CD14-positive monocyte (primary cell): ENCODE data around the gene ZNF582. TPM values are rescaled to one million over a fixed set of nuclear protein-coding genes. Genes with fewer than 3 reads are reported as not detected.

Source experiments
- DNase-seq, 3 donors: peaks; one replicate each; pipeline ENCODE4 v3.0.0-alpha.2; 2011 to 2022
- H2AFZ ChIP-seq: 2 replicates; pipeline ENCODE4 v1.6.0; 2012; ENCODE audit warnings: mild to moderate bottlenecking, low read depth, low read length, inconsistent platforms; ENCODE audit not compliant: insufficient read depth, poor library complexity, severe bottlenecking
- H3K27ac ChIP-seq, 2 donors: 1 replicate in 1 of 2; 2 replicates in 1 of 2; pipeline ENCODE4 v1.5.1; 2012 to 2013; ENCODE audit warnings: low read length in 2 of 2, control low read depth in 1 of 2, inconsistent platforms in 1 of 2, low read depth in 1 of 2, mild to moderate bottlenecking in 1 of 2
- H3K27me3 ChIP-seq, 2 donors: one replicate each; pipeline versions ENCODE4 v1.6.0 to v1.6.1; 2011 to 2013; ENCODE audit warnings: low read length in 2 of 2; ENCODE audit not compliant: control insufficient read depth in 2 of 2, insufficient read depth in 2 of 2
- H3K36me3 ChIP-seq, 2 donors: replicated peaks in 1 of 2; 1 replicate in 1 of 2; 2 replicates in 1 of 2; pipeline versions ENCODE4 v1.5.1 to v1.6.1; 2012 to 2013; ENCODE audit warnings: low read length in 2 of 2, control low read depth in 1 of 2, inconsistent platforms in 1 of 2, mild to moderate bottlenecking in 1 of 2; ENCODE audit not compliant: insufficient read depth in 2 of 2, control insufficient read depth in 1 of 2
- H3K4me1 ChIP-seq, 2 donors: 1 replicate in 1 of 2; 2 replicates in 1 of 2; pipeline versions ENCODE4 v1.5.1 to v1.6.1; 2012 to 2013; ENCODE audit warnings: low read length in 2 of 2, control low read depth in 1 of 2, inconsistent platforms in 1 of 2, mild to moderate bottlenecking in 1 of 2, moderate library complexity in 1 of 2; ENCODE audit not compliant: insufficient read depth in 2 of 2, control insufficient read depth in 1 of 2
- H3K4me2 ChIP-seq: replicated peaks from 2 replicates; pipeline ENCODE3; 2012; ENCODE audit warnings: low read length, moderate library complexity, mild to moderate bottlenecking; ENCODE audit not compliant: poor library complexity, severe bottlenecking; ENCODE audit errors: extremely low read depth
- H3K4me3 ChIP-seq, 3 experiments: fragments of 200-600 bp in 1 of 3; sonication (generic) in 1 of 3; replicated peaks in 1 of 3; 1 replicate in 2 of 3; 2 replicates in 1 of 3; pipeline ENCODE4 v1.5.1; 2011 to 2013; ENCODE audit warnings: low read length in 3 of 3, mild to moderate bottlenecking in 3 of 3, control low read depth in 2 of 3, low read depth in 2 of 3, inconsistent platforms in 1 of 3, moderate library complexity in 1 of 3
- H3K79me2 ChIP-seq: 2 replicates; pipeline ENCODE4 v1.6.0; 2012; ENCODE audit warnings: mild to moderate bottlenecking, control low read depth, inconsistent platforms, low read length, moderate library complexity; ENCODE audit not compliant: insufficient read depth
- H3K9ac ChIP-seq: 2 replicates; pipeline ENCODE4 v1.6.0; 2017; ENCODE audit warnings: low read length, mild to moderate bottlenecking; ENCODE audit not compliant: insufficient read depth, poor library complexity, severe bottlenecking
- H3K9me3 ChIP-seq, 2 donors: replicated peaks in 1 of 2; 1 replicate in 1 of 2; 2 replicates in 1 of 2; pipeline versions ENCODE4 v1.5.1 to v1.6.1; 2012 to 2013; ENCODE audit warnings: low read length in 2 of 2, control low read depth in 1 of 2; ENCODE audit not compliant: control insufficient read depth in 1 of 2, insufficient read depth in 1 of 2
- H4K20me1 ChIP-seq: 2 replicates; pipeline ENCODE4 v1.6.0; 2012; ENCODE audit warnings: mild to moderate bottlenecking, low read length, control low read depth, moderate library complexity; ENCODE audit not compliant: insufficient read depth
- H3K27ac Mint-ChIP-seq, 7 donors: one replicate each; pipeline ENCODE4 v1.8.0; 2020; ENCODE audit warnings: mild to moderate bottlenecking in 7 of 7, mixed read lengths in 7 of 7, moderate library complexity in 6 of 7, inconsistent platforms in 2 of 7
- H3K27me3 Mint-ChIP-seq, 3 donors: one replicate each; pipeline ENCODE4 v1.8.0; 2021 to 2022; ENCODE audit warnings: low read depth in 3 of 3, mild to moderate bottlenecking in 3 of 3, mixed read lengths in 3 of 3, moderate library complexity in 3 of 3, inconsistent platforms in 1 of 3
- H3K36me3 Mint-ChIP-seq, 2 donors: one replicate each; pipeline ENCODE4 v1.8.0; 2020; ENCODE audit warnings: mixed read lengths in 2 of 2, inconsistent platforms in 1 of 2, mild to moderate bottlenecking in 1 of 2
- H3K4me1 Mint-ChIP-seq: one replicate; pipeline ENCODE4 v1.8.0; 2020; ENCODE audit warnings: mild to moderate bottlenecking, mixed read lengths
- H3K4me3 Mint-ChIP-seq, 2 donors: one replicate each; pipeline ENCODE4 v1.8.0; 2020; ENCODE audit warnings: mild to moderate bottlenecking in 2 of 2, mixed read lengths in 2 of 2, moderate library complexity in 1 of 2
- H3K9me3 Mint-ChIP-seq, 7 donors: one replicate each; pipeline ENCODE4 v1.8.0; 2020 to 2022; ENCODE audit warnings: mixed read lengths in 7 of 7, mild to moderate bottlenecking in 6 of 7, moderate library complexity in 6 of 7, inconsistent platforms in 2 of 7
- CTCF ChIP-seq: fragments of 200-600 bp; IDR thresholded peaks from one replicate; pipeline ENCODE4 v1.8.0; 2022; ENCODE audit warnings: antibody characterized with exemption, mild to moderate bottlenecking
- WGBS: methylation state at CpG from one replicate; pipeline ENCODE4 v1.1.5; 2013; ENCODE audit warnings: missing lambda C conversion rate; ENCODE audit not compliant: insufficient coverage; 5-methylcytosine and 5-hydroxymethylcytosine counted together
- intact Hi-C, 2 donors: fragments of 100-400 bp; cut with micrococcal nuclease; formaldehyde crosslinking; loops; one replicate each; pipeline versions ENCODE4 v1.15.0 to v1.15.1; 2023
- polyA minus RNA-seq: library from RNA; depleted of rRNA, polyadenylated mRNA; stranded (reverse); fragments of >200 nt; gene quantifications from 2 replicates; pipeline ENCODE4 v1.2.3, GENCODE V29; 2012
- polyA plus RNA-seq, 3 donors: library from polyadenylated mRNA; depleted of rRNA in 1 of 3; unstranded in 2 of 3; stranded (reverse) in 1 of 3; fragments of 300-500 nt in 2 of 3; fragments of >200 nt in 1 of 3; fragmentation: Illumina TruSeq in 2 of 3; gene quantifications; 1 replicate in 2 of 3; 2 replicates in 1 of 3; pipeline ENCODE4 v1.2.3, GENCODE V29; 2012 to 2021
- total RNA-seq, 12 experiments: library from RNA in 1 of 12; stranded (reverse) in 1 of 12; fragments of 120-200 nt in 1 of 12; gene quantifications; one replicate each; pipeline ENCODE4 v1.2.4 and lab custom pipeline; 2013 to 2026; ENCODE audit warnings: mixed read lengths in 6 of 12, inconsistent platforms in 1 of 12

ZNF582 gene
- total RNA-seq (2013) = 3.7 TPM
- 1 to 10 TPM; 1.4 to 4.9 (median 1.6) TPM for polyA plus RNA-seq
- 0.83 and 1.2 TPM in 2 replicates for polyA minus RNA-seq
- total RNA-seq (lab: John Stamatoyannopoulos, UW) = 0.59 to 3.0 (median 1.0) reads per million in 11 experiments

- intact Hi-C loops = no loop called here
- H3K9me3 Mint-ChIP-seq = peaks cover 50 to 84% (median 77%) of the 10 kb centered on the region in 7 donors
- peak within 1 kb of the TSS; percentile 86 to 99 for H3K4me3 Mint-ChIP-seq
- Histone ChIP-seq H3K79me2 (no peaks in the 10 kb centered on the region), H3K4me1 (peaks cover 10 to 12% of the 10 kb centered on the region in 2 donors), H4K20me1 (no peaks in the 10 kb centered on the region), H3K27ac (peak within 1 kb of the TSS; percentile 46 to 81), H2AFZ (peak within 1 kb of the TSS; percentile 98), H3K27me3 (no peaks in the 10 kb centered on the region), H3K9me3 (peaks cover 57 to 82% of the 10 kb centered on the region in 2 donors), H3K4me2 (peak within 1 kb of the TSS; percentile 84), H3K36me3 (peaks cover 3 to 18% of the 10 kb centered on the region in 2 donors), H3K4me3 (peak within 1 kb of the TSS; percentile 64 to 89 (median 65)), H3K9ac (peak within 1 kb of the TSS; percentile 76)
- H3K36me3 Mint-ChIP-seq = peaks cover 23% of the 10 kb centered on the region in 2 donors
- under 1% methylated on average over 66 of the region's 73 CpGs for WGBS
- peak within 1 kb of the TSS; percentile 0 to 92 (median 85) for H3K27ac Mint-ChIP-seq
- H3K4me1 Mint-ChIP-seq = peaks cover 8% of the 10 kb centered on the region
- peak; percentile 68 for TF ChIP-seq CTCF
- peak; percentile 89 to 91 (median 90) for DNase-seq
- peaks cover 0 to 2% (median 0%) of the 10 kb centered on the region in 3 donors for H3K27me3 Mint-ChIP-seq
Observed at GRCh38 chr19:56393119-56394012, at the start of gene ZNF582. Gene ZNF582, minus strand, starts transcription at chr19:56393534. Its CDS starts 1,782 bp downstream, at chr19:56391752.

DNA sequence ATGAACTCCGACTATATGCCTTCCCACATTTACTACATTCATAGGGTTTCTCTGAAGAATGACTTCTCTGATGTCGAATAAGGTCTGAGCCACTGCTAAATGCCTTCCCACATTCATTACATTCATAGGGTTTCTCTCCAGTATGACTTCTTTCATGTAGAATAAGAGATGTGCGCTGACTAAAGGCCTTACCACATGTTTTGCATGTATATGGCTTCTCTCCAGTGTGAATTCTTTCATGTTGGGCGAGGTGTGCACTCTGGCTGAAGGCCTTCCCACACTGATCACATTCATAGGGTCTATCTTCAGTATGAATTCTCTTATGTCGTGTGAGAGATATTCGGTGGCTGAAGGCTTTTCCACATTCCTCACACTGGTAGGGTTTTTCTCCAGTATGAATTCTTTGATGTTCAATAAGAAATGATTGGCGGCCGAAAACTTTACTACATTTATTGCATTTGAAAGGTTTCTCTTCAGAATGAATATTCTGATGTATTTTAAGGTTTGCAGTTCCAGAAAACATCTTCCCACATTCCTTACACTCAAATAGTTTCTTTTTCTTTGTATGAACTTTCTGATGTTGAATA is 48.0 kb upstream of the ZNF582 start:
- Histone ChIP-seq H3K27ac (no peak overlapping the region), H3K9ac (no peak overlapping the region), H3K79me2 (no peaks in the 10 kb centered on the region), H3K4me1 (no peaks in the 10 kb centered on the region), H3K4me2 (no peak overlapping the region), H4K20me1 (no peaks in the 10 kb centered on the region), H2AFZ (no peak overlapping the region), H3K4me3 (peak overlapping the region in 1 of 3 experiments; percentile 5), H3K27me3 (no peaks in the 10 kb centered on the region), H3K36me3 (no peaks in the 10 kb centered on the region), H3K9me3 (peaks cover 29 to 86% of the 10 kb centered on the region in 2 donors)
- no CpG with 5 or more reads among the region's 8 CpGs for WGBS
- no peak for DNase-seq
- Mint-ChIP-seq H3K9me3 (peaks cover 44 to 72% (median 64%) of the 10 kb centered on the region in 7 donors), H3K27ac (no peak overlapping the region), H3K27me3 (peaks cover 0 to 2% (median 0%) of the 10 kb centered on the region in 3 donors), H3K4me1 (no peaks in the 10 kb centered on the region), H3K4me3 (no peak overlapping the region), H3K36me3 (no peaks in the 10 kb centered on the region)
- no peak for TF ChIP-seq CTCF
- intact Hi-C loops = no loop called here
